ENCODE data around the gene DCBLD2.

DNA sequence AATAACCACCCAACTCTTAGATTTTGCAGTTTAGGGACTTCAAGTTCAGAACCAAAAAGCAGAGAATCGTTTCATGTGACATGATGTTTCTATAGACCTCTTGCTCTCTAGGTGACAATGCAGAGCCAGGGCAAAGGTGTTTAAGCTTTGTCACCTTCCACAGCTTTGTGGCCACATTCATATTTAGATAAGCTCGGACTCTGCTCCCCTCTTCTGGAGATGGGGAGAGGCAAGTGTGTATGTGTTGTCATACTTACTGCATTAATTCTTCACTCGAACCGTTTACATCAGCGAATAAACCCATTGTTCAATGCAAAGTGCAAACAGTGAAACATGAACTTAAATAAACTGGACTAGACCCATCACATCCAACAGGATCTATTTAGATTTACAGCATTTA is 105.2 kb downstream of the DCBLD2 start:
- TF ChIP-seq CTCF (conservative IDR thresholded peaks at IDR 0.05; ENCODE audit: low read length) = no peak
- no peak for TF ChIP-seq EZH2phosphoT487 (IDR thresholded peaks at IDR 0.05; ENCODE audit: borderline replicate concordance, low read depth, low read length)

All from OCI-LY7 (cell line).